ENCODE measurements around the gene TNNC2. TPM values are rescaled to one million over a fixed set of nuclear protein-coding genes. Genes with fewer than 3 reads are reported as not detected.

The TNNC2 gene
- polyA plus RNA-seq, 1 of the 3 experiments (the other 2 are of a cell fraction), result 1.1 TPM

DNA sequence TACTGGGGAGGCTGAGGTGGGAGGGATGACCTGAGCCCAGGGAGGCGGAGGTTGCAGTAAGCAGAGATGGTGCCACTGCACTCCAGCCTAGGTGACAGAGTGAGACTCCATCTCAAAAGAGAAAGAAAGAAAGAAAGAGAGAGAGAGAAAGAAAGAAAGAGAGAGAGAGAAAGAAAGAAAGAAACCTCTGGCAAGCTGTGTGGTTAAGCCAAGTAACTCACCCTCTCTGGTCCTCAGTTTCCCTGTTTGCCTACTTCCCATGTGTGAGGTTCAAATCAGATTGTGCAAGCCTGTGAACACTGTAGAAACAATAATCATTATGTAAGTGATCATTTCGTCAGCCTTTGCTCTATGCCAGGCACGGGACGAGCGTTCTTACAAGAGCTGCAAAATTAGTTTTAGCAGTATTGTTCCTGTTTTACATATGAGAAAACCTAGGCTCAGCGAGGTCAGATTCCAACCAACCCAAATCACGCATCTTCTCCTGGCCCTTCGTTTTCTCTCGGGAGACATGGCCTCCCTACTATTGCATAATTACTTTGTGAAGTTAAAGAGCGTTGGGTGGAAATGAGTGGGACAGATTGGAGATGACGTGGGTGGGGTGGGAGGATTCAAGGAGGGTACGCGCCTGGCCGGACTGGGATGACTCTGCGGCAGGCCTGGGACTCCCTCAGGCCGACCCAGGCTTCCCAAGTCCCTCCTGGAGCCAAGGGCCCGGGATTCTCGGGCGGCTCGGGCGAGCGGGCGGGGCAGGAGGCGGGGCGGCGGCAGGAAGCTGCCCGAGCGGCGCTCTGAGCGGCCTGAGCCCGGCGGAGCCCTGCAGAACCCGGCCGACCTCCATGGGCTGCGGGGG lies 6.1 kb upstream of the TNNC2 start, which contains the start of gene SNX21:
Gene SNX21, plus strand, starts transcription at position 770 of the 853 bp plus-strand sequence. CDS start 121 bp downstream, outside the sequence.
- POLR2A ChIA-PET, result interaction anchor here (0.5 to 1.4 kb wide), 10 partner anchors 13 to 1660 kb away, joined by 3 to 5 read pairs (median 4); partner anchors contain the start of genes DNTTIP1, UBE2C and WFDC3
- TF ChIP-seq SIN3A (IDR thresholded peaks at IDR 0.05; ENCODE audit: borderline replicate concordance, low read depth, low read length) (no peak), JUND (IDR thresholded peaks at IDR 0.05) (no peak), CHD2 (IDR thresholded peaks at IDR 0.05; ENCODE audit: low read length, partially characterized antibody) (peak; percentile 43), GATA2 (CRISPR knock-in tag; IDR thresholded peaks at IDR 0.05) (no peak), FOXJ3 (CRISPR knock-in tag; IDR thresholded peaks at IDR 0.05) (no peak), POLR2AphosphoS5 (IDR thresholded peaks at IDR 0.05; ENCODE audit: low read depth, low read length) (no peak; the same call in 1 of the 2 replicates), RAD21 (IDR thresholded peaks at IDR 0.05; ENCODE audit: low read length) (no peak), RCOR1 (IDR thresholded peaks at IDR 0.05; ENCODE audit: low read length) (no peak), TCF12 (IDR thresholded peaks at IDR 0.05) (no peak), NFIC (IDR thresholded peaks at IDR 0.05; ENCODE audit: borderline replicate concordance) (no peak), FOSL2 (IDR thresholded peaks at IDR 0.05; ENCODE audit: borderline replicate concordance, low read depth) (no peak), SMC3 (IDR thresholded peaks at IDR 0.05; ENCODE audit: low read depth, low read length) (no peak), RFX5 (IDR thresholded peaks at IDR 0.05; ENCODE audit: low read length) (no peak; the same call in 1 of the 2 replicates), FOXM1 (IDR thresholded peaks at IDR 0.05; ENCODE audit: low read depth) (no peak), MXI1 (IDR thresholded peaks at IDR 0.05; ENCODE audit: low read depth, low read length) (0 out of 2 replicates have a peak, but pooled peaks have one; percentile 18), NRF1 (IDR thresholded peaks at IDR 0.05; ENCODE audit: low read depth, low read length) (0 out of 2 replicates have a peak, but pooled peaks have one; percentile 27), TAF1 (IDR thresholded peaks at IDR 0.05; ENCODE audit: borderline replicate concordance, low read depth, low read length) (peak; percentile 72; the same call in 1 of the 2 replicates)
- TF ChIP-seq, protein P1, sequence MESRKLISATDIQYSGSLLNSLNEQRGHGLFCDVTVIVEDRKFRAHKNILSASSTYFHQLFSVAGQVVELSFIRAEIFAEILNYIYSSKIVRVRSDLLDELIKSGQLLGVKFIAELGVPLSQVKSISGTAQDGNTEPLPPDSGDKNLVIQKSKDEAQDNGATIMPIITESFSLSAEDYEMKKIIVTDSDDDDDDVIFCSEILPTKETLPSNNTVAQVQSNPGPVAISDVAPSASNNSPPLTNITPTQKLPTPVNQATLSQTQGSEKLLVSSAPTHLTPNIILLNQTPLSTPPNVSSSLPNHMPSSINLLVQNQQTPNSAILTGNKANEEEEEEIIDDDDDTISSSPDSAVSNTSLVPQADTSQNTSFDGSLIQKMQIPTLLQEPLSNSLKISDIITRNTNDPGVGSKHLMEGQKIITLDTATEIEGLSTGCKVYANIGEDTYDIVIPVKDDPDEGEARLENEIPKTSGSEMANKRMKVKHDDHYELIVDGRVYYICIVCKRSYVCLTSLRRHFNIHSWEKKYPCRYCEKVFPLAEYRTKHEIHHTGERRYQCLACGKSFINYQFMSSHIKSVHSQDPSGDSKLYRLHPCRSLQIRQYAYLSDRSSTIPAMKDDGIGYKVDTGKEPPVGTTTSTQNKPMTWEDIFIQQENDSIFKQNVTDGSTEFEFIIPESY (IDR thresholded peaks at IDR 0.05; ENCODE audit: borderline replicate concordance, low read depth), result peak; percentile 68; the same call in 1 of the 2 replicates
- TF ChIP-seq, protein P2, sequence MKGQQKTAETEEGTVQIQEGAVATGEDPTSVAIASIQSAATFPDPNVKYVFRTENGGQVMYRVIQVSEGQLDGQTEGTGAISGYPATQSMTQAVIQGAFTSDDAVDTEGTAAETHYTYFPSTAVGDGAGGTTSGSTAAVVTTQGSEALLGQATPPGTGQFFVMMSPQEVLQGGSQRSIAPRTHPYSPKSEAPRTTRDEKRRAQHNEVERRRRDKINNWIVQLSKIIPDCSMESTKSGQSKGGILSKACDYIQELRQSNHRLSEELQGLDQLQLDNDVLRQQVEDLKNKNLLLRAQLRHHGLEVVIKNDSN (IDR thresholded peaks at IDR 0.05; ENCODE audit: borderline replicate concordance, low read depth), result no peak
- TF ChIP-seq, protein P3, sequence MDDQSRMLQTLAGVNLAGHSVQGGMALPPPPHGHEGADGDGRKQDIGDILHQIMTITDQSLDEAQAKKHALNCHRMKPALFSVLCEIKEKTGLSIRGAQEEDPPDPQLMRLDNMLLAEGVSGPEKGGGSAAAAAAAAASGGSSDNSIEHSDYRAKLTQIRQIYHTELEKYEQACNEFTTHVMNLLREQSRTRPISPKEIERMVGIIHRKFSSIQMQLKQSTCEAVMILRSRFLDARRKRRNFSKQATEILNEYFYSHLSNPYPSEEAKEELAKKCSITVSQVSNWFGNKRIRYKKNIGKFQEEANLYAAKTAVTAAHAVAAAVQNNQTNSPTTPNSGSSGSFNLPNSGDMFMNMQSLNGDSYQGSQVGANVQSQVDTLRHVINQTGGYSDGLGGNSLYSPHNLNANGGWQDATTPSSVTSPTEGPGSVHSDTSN (IDR thresholded peaks at IDR 0.05), result 0 out of 2 replicates have a peak, but pooled peaks have one; percentile 10
- TF ChIP-seq, protein P4, sequence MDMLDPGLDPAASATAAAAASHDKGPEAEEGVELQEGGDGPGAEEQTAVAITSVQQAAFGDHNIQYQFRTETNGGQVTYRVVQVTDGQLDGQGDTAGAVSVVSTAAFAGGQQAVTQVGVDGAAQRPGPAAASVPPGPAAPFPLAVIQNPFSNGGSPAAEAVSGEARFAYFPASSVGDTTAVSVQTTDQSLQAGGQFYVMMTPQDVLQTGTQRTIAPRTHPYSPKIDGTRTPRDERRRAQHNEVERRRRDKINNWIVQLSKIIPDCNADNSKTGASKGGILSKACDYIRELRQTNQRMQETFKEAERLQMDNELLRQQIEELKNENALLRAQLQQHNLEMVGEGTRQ (IDR thresholded peaks at IDR 0.05; ENCODE audit: borderline replicate concordance, low read depth, low read length), result no peak
- TF ChIP-seq, protein P5, sequence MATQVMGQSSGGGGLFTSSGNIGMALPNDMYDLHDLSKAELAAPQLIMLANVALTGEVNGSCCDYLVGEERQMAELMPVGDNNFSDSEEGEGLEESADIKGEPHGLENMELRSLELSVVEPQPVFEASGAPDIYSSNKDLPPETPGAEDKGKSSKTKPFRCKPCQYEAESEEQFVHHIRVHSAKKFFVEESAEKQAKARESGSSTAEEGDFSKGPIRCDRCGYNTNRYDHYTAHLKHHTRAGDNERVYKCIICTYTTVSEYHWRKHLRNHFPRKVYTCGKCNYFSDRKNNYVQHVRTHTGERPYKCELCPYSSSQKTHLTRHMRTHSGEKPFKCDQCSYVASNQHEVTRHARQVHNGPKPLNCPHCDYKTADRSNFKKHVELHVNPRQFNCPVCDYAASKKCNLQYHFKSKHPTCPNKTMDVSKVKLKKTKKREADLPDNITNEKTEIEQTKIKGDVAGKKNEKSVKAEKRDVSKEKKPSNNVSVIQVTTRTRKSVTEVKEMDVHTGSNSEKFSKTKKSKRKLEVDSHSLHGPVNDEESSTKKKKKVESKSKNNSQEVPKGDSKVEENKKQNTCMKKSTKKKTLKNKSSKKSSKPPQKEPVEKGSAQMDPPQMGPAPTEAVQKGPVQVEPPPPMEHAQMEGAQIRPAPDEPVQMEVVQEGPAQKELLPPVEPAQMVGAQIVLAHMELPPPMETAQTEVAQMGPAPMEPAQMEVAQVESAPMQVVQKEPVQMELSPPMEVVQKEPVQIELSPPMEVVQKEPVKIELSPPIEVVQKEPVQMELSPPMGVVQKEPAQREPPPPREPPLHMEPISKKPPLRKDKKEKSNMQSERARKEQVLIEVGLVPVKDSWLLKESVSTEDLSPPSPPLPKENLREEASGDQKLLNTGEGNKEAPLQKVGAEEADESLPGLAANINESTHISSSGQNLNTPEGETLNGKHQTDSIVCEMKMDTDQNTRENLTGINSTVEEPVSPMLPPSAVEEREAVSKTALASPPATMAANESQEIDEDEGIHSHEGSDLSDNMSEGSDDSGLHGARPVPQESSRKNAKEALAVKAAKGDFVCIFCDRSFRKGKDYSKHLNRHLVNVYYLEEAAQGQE (IDR thresholded peaks at IDR 0.05; ENCODE audit: low read depth, low read length), result no peak
- TF ChIP-seq, protein P6, sequence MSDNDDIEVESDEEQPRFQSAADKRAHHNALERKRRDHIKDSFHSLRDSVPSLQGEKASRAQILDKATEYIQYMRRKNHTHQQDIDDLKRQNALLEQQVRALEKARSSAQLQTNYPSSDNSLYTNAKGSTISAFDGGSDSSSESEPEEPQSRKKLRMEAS (IDR thresholded peaks at IDR 0.05; ENCODE audit: low read depth), result no peak

More for the DNA sequence above, 6.1 kb upstream of the TNNC2 start, which contains the start of gene SNX21:
- Histone ChIP-seq H3K9me2 (no peaks in the 10 kb centered on the region), H3K79me2 (ENCODE audit: insufficient read depth) (peaks cover 23% of the 10 kb centered on the region; the same call in 1 of the 2 replicates), H3F3A (replicated peaks; ENCODE audit: insufficient read depth) (peaks cover 15% of the 10 kb centered on the region), H3K36me3 (replicated peaks in 1 of 2; ENCODE audit: control insufficient read depth in 1 of 2, insufficient read depth in 2 of 2, low read length in 1 of 2) (peaks cover 3 to 4% of the 10 kb centered on the region in 2 experiments), H3K4me1 (ENCODE audit: control insufficient read depth in 1 of 2, insufficient read depth in 2 of 2, low read depth in 1 of 2, low read length in 1 of 2) (peaks cover 8 to 31% of the 10 kb centered on the region in 2 experiments; a peak in 3 of 4 replicates), H3K4me2 (peak within 1 kb of the TSS; percentile 97), H3K4me3 (ENCODE audit: low read depth in 2 of 2, low read length in 1 of 2) (peak within 1 kb of the TSS; percentile 68 to 85), H4K20me1 (ENCODE audit: insufficient read depth) (no peaks in the 10 kb centered on the region), H3K9ac (peak within 1 kb of the TSS; percentile 72), H3K9me3 (no peaks in the 10 kb centered on the region), H3K27ac (ENCODE audit: low read depth in 2 of 2, low read length in 1 of 2) (peak within 1 kb of the TSS; percentile 86 to 91), H2AFZ (ENCODE audit: low read depth) (peak within 1 kb of the TSS; percentile 80), H3K27me3 (ENCODE audit: insufficient read depth) (no peaks in the 10 kb centered on the region)
- CTCF ChIA-PET, result interaction anchor here (1.2 to 1.6 kb wide), 2 partner anchors 9 to 34 kb away, joined by 5 to 8 read pairs; no protein-coding TSS in a partner anchor
- DNase-seq, result peak; percentile 93
- 26% methylated on average over 15 of the region's 35 CpGs for WGBS (ENCODE audit: low lambda C conversion rate)

Data from SK-N-SH (cell line).